ENCODE results near the gene HSH2D. TPM values are rescaled to one million over a fixed set of nuclear protein-coding genes. Genes with fewer than 3 reads are reported as not detected.

Gene HSH2D
- total and polyA plus RNA-seq, 9 of the 15 experiments (the other 6 are each of a cell fraction or from before 2014, with no cell fraction given), result 0.03 to 1.1 (median 0.35) TPM; not detected in 1

GRCh38 chr19:16184665-16185122 is 41.2 kb downstream of the HSH2D start:
- peak overlapping the region; percentile 69 for H3K4me2 ChIP-seq (ENCODE audit: insufficient read depth, low read length)
- no peak for ATAC-seq
- WGBS (ENCODE audit: insufficient coverage, low coverage, missing lambda C conversion rate), result 54% methylated on average over 18 of the region's 18 CpGs
- peak overlapping the region; percentile 84 for H2AFZ ChIP-seq (ENCODE audit: low read depth, low read length)
- in situ Hi-C loops (cut with MboI), result loop anchor here (5.0 kb wide), 2 partner anchors 142 to 557 kb away; no protein-coding TSS in a partner anchor
- no peak for DNase-seq (ENCODE audit: extremely low read depth in 1 of 4, low spot score in 3 of 4)
- ChIA-PET POLR2A (interaction anchor here (0.6 to 2.9 kb wide), 8 partner anchors 10 to 756 kb away, joined by 3 to 15 read pairs (median 4); partner anchors contain the start of genes AP1M1 and RAB8A), CTCF (ENCODE audit: low intra/inter-chr PET ratio) (interaction anchor here (0.8 to 1.7 kb wide), 3 partner anchors 118 to 555 kb away, joined by 4 to 5 read pairs (median 4); no protein-coding TSS in a partner anchor)
- H3K79me2 ChIP-seq (ENCODE audit: control insufficient read depth, insufficient read depth, low read length), result peaks cover 17% of the 10 kb centered on the region
- TF ChIP-seq MLLT1 (IDR thresholded peaks at IDR 0.05), result peak in 1 of 2 experiments; percentile 37; a peak in 1 of 4 replicates
- TF ChIP-seq ZNF384 (IDR thresholded peaks at IDR 0.05; ENCODE audit: low read depth, low read length), result 0 out of 2 replicates have a peak, but pooled peaks have one; percentile 20
- peak; percentile 78; the same call in 1 of the 2 replicates for TF ChIP-seq ZBTB33 (CRISPR knock-in tag; IDR thresholded peaks at IDR 0.05)
- peak; percentile 95 for TF ChIP-seq ZNF121 (CRISPR knock-in tag; conservative IDR thresholded peaks at IDR 0.05)
- TF ChIP-seq BCOR (IDR thresholded peaks at IDR 0.05), result peak; percentile 35; the same call in 1 of the 2 replicates
- TF ChIP-seq MAFK (IDR thresholded peaks at IDR 0.05; ENCODE audit: low read length), result 0 out of 2 replicates have a peak, but pooled peaks have one; percentile 0
- TF ChIP-seq MBD1 (CRISPR knock-in tag; IDR thresholded peaks at IDR 0.05), result 0 out of 2 replicates have a peak, but pooled peaks have one; percentile 21
- TF ChIP-seq SAFB (IDR thresholded peaks at IDR 0.05; ENCODE audit: borderline replicate concordance, low read depth, low read length), result no peak
- TF ChIP-seq CEBPB (tag; IDR thresholded peaks at IDR 0.05), result no peak
- FAIRE-seq, result no peak
- intact Hi-C loops (cut with micrococcal nuclease), result loop anchor here (10.0 kb wide), 1 partner anchor 340 kb away; no protein-coding TSS in a partner anchor
- no peaks in the 10 kb centered on the region for H3K9me3 ChIP-seq (replicated peaks; ENCODE audit: control insufficient read depth, insufficient read depth, low read depth, low read length)
- H3K4me1 ChIP-seq (replicated peaks in 1 of 2; ENCODE audit: control insufficient read depth in 2 of 2, insufficient read depth in 2 of 2, low read length in 2 of 2), result peaks cover 0 to 16% of the 10 kb centered on the region in 2 experiments; a peak in 3 of 5 replicates
- BruUV-seq (replicated peaks), result TSS peak; percentile 94
- H3K27me3 ChIP-seq (ENCODE audit: control insufficient read depth in 2 of 2, insufficient read depth in 2 of 2, low read length in 2 of 2), result peaks cover 0 to 3% of the 10 kb centered on the region in 2 experiments; a peak in 1 of 5 replicates
- peak overlapping the region; percentile 92; the same call in 1 of the 2 replicates for H3K4me3 ChIP-seq
- peak overlapping the region in 1 of 2 experiments; percentile 36; a peak in 1 of 4 replicates for H3K9ac ChIP-seq (ENCODE audit: insufficient read depth in 1 of 2, low read depth in 2 of 2, low read length in 2 of 2)
- peaks cover 19% of the 10 kb centered on the region; the same call in 2 of the 3 replicates for H3K36me3 ChIP-seq (ENCODE audit: control insufficient read depth, insufficient read depth, low read length)
- no peaks in the 10 kb centered on the region; the same call in 1 of the 2 replicates for H4K20me1 ChIP-seq (replicated peaks; ENCODE audit: control insufficient read depth, insufficient read depth, low read length)
- peaks cover 3% of the 10 kb centered on the region for H3K9me1 ChIP-seq (ENCODE audit: control insufficient read depth, insufficient read depth, low read length)
- H3K27ac ChIP-seq (ENCODE audit: extremely low read depth, low read depth, low read length), result peak overlapping the region; percentile 9; the same call in 1 of the 3 replicates

All from K562 (cell line).